ENCODE data around the gene CSF2RB. TPM values are rescaled to one million over a fixed set of nuclear protein-coding genes. Genes with fewer than 3 reads are reported as not detected.

CSF2RB gene
- total and polyA plus RNA-seq, 3 experiments from 2014 or later, result 0.09 to 0.20 (median 0.13) TPM

GRCh38 chr22:36916034-36916433 lies 2.6 kb downstream of the CSF2RB start:
- Mint-ChIP-seq H3K27ac (no peak overlapping the region), H3K4me3 (no peak overlapping the region), H3K9me3 (peaks cover 0 to 2% (median 0%) of the 10 kb centered on the region in 5 donors), H3K36me3 (no peaks in the 10 kb centered on the region), H3K27me3 (peaks cover 12 to 59% of the 10 kb centered on the region in 2 donors), H3K4me1 (no peaks in the 10 kb centered on the region)
- H3K9me3 ChIP-seq (ENCODE audit: low read length), result no peaks in the 10 kb centered on the region
- H3K27me3 ChIP-seq (ENCODE audit: insufficient read depth, low read length, poor library complexity, severe bottlenecking), result no peaks in the 10 kb centered on the region
- no peak overlapping the region for H3K4me3 ChIP-seq (ENCODE audit: low read length)
- POLR2A ChIA-PET, result no interaction called here
- CTCF ChIA-PET, result no interaction called here
- H3K27ac ChIP-seq (ENCODE audit: low read depth, low read length), result no peak overlapping the region
- no peaks in the 10 kb centered on the region for H3K4me1 ChIP-seq (ENCODE audit: insufficient read depth, low read length)
- no peak for DNase-seq
- H3K36me3 ChIP-seq (ENCODE audit: insufficient read depth, low read length), result no peaks in the 10 kb centered on the region

DNA sequence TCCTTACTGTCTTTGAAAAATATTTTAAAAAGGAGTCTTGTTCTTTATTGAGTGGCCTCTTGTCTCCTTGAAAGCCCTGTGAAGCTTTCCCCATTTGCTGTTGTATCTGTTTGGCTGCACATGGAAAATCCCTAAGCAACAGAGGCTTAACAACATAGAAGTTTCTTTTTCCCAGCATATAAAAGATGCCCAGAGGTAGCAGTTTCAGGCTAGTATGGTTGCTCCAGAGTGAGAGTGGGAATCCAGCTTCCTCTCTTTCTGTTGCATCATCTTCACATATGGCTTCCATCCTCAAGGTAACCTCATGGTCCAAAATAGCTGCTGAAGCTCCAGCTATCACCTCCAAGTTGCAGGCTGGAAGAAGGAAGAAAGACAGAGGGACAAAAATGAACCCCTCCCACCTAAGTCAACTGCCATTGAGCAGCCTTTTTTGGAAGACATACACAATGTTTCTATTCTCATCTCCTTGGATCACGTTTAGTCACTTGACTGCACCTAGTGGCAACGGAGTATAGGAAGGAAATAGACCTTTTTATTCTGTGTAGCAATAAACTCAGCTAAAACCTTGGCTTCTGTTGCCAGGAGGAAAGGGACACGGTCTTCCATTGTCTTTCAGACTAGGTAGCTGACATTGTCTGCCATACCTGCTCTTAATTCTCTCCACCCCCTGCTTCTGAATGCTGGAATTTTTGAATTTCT lies 5.3 kb downstream of the CSF2RB start:
- Mint-ChIP-seq H3K9me3 (peaks cover 0 to 2% (median 0%) of the 10 kb centered on the region in 5 donors), H3K27ac (no peak overlapping the region), H3K36me3 (no peaks in the 10 kb centered on the region), H3K27me3 (peaks cover 16 to 43% of the 10 kb centered on the region in 2 donors), H3K4me1 (no peaks in the 10 kb centered on the region), H3K4me3 (no peak overlapping the region)
- Histone ChIP-seq H3K36me3 (ENCODE audit: insufficient read depth, low read length) (no peaks in the 10 kb centered on the region), H3K27me3 (ENCODE audit: insufficient read depth, low read length, poor library complexity, severe bottlenecking) (no peaks in the 10 kb centered on the region), H3K4me1 (ENCODE audit: insufficient read depth, low read length) (no peaks in the 10 kb centered on the region), H3K9me3 (ENCODE audit: low read length) (no peaks in the 10 kb centered on the region), H3K4me3 (ENCODE audit: low read length) (no peak overlapping the region), H3K27ac (ENCODE audit: low read depth, low read length) (no peak overlapping the region)
- ChIA-PET CTCF (no interaction called here), POLR2A (no interaction called here)
- DNase-seq, result no peak

- Mint-ChIP-seq H3K27me3 (peaks cover 21 to 50% of the 10 kb centered on the region in 2 donors), H3K9me3 (peaks cover 0 to 2% (median 0%) of the 10 kb centered on the region in 5 donors), H3K4me3 (no peak overlapping the region), H3K4me1 (no peaks in the 10 kb centered on the region), H3K27ac (no peak overlapping the region), H3K36me3 (peaks cover 0 to 5% (median 0%) of the 10 kb centered on the region in 3 donors)
- ChIA-PET CTCF (no interaction called here), POLR2A (no interaction called here)
- Histone ChIP-seq H3K4me3 (ENCODE audit: low read length) (no peak overlapping the region), H3K9me3 (ENCODE audit: low read length) (no peaks in the 10 kb centered on the region), H3K27me3 (ENCODE audit: insufficient read depth, low read length, poor library complexity, severe bottlenecking) (no peaks in the 10 kb centered on the region), H3K27ac (ENCODE audit: low read depth, low read length) (no peak overlapping the region), H3K36me3 (ENCODE audit: insufficient read depth, low read length) (no peaks in the 10 kb centered on the region), H3K4me1 (ENCODE audit: insufficient read depth, low read length) (no peaks in the 10 kb centered on the region)
- DNase-seq, result no peak
These were observed 8.1 kb downstream of the CSF2RB start for GRCh38 chr22:36921309-36922104.

- Histone ChIP-seq H3K9me3 (ENCODE audit: low read length) (no peaks in the 10 kb centered on the region), H3K36me3 (ENCODE audit: insufficient read depth, low read length) (no peaks in the 10 kb centered on the region), H3K27ac (ENCODE audit: low read depth, low read length) (no peak overlapping the region), H3K27me3 (ENCODE audit: insufficient read depth, low read length, poor library complexity, severe bottlenecking) (no peaks in the 10 kb centered on the region), H3K4me3 (ENCODE audit: low read length) (no peak overlapping the region), H3K4me1 (ENCODE audit: insufficient read depth, low read length) (no peaks in the 10 kb centered on the region)
- H3K4me1 Mint-ChIP-seq, result no peaks in the 10 kb centered on the region
- ChIA-PET POLR2A (no interaction called here), CTCF (no interaction called here)
- no peak overlapping the region for H3K27ac Mint-ChIP-seq
- no peak overlapping the region for H3K4me3 Mint-ChIP-seq
- H3K27me3 Mint-ChIP-seq, result peaks cover 18 to 50% of the 10 kb centered on the region in 2 donors
- peaks cover 0 to 2% (median 0%) of the 10 kb centered on the region in 5 donors for H3K9me3 Mint-ChIP-seq
- H3K36me3 Mint-ChIP-seq, result peaks cover 0 to 5% (median 0%) of the 10 kb centered on the region in 3 donors
- DNase-seq, result no peak
These were observed 8.7 kb downstream of the CSF2RB start for GRCh38 chr22:36922105-36922608.

- Histone ChIP-seq H3K36me3 (ENCODE audit: insufficient read depth, low read length) (no peaks in the 10 kb centered on the region), H3K4me3 (ENCODE audit: low read length) (no peak overlapping the region), H3K4me1 (ENCODE audit: insufficient read depth, low read length) (no peaks in the 10 kb centered on the region), H3K27me3 (ENCODE audit: insufficient read depth, low read length, poor library complexity, severe bottlenecking) (no peaks in the 10 kb centered on the region), H3K9me3 (ENCODE audit: low read length) (no peaks in the 10 kb centered on the region), H3K27ac (ENCODE audit: low read depth, low read length) (no peak overlapping the region)
- CTCF ChIA-PET, result no interaction called here
- peaks cover 0 to 2% (median 0%) of the 10 kb centered on the region in 5 donors for H3K9me3 Mint-ChIP-seq
- POLR2A ChIA-PET, result no interaction called here
- H3K27ac Mint-ChIP-seq, result no peak overlapping the region
- H3K4me1 Mint-ChIP-seq, result no peaks in the 10 kb centered on the region
- H3K4me3 Mint-ChIP-seq, result no peak overlapping the region
- no peak for DNase-seq
- H3K36me3 Mint-ChIP-seq, result peaks cover 0 to 5% (median 0%) of the 10 kb centered on the region in 3 donors
- peaks cover 17 to 53% of the 10 kb centered on the region in 2 donors for H3K27me3 Mint-ChIP-seq
These were observed 9.3 kb downstream of the CSF2RB start for GRCh38 chr22:36922711-36923110.

- DNase-seq, result no peak
- peaks cover 0 to 5% (median 0%) of the 10 kb centered on the region in 3 donors for H3K36me3 Mint-ChIP-seq
- no peaks in the 10 kb centered on the region for H3K9me3 ChIP-seq (ENCODE audit: low read length)
- no peaks in the 10 kb centered on the region for H3K36me3 ChIP-seq (ENCODE audit: insufficient read depth, low read length)
- H3K4me1 Mint-ChIP-seq, result no peaks in the 10 kb centered on the region
- H3K4me3 ChIP-seq (ENCODE audit: low read length), result no peak overlapping the region
- ChIA-PET CTCF (no interaction called here), POLR2A (no interaction called here)
- peaks cover 19 to 53% of the 10 kb centered on the region in 2 donors for H3K27me3 Mint-ChIP-seq
- peaks cover 0 to 2% (median 0%) of the 10 kb centered on the region in 5 donors for H3K9me3 Mint-ChIP-seq
- H3K4me3 Mint-ChIP-seq, result no peak overlapping the region
- H3K27ac ChIP-seq (ENCODE audit: low read depth, low read length), result no peak overlapping the region
- no peaks in the 10 kb centered on the region for H3K27me3 ChIP-seq (ENCODE audit: insufficient read depth, low read length, poor library complexity, severe bottlenecking)
- no peak overlapping the region for H3K27ac Mint-ChIP-seq
- no peaks in the 10 kb centered on the region for H3K4me1 ChIP-seq (ENCODE audit: insufficient read depth, low read length)
These were observed 9.8 kb downstream of the CSF2RB start for GRCh38 chr22:36923131-36923788.

- CTCF ChIA-PET, result interaction anchor here (1.0 kb wide), 1 partner anchor 68 kb away, joined by 3 read pairs; no protein-coding TSS in a partner anchor
- Histone ChIP-seq H3K9me3 (ENCODE audit: low read length) (no peaks in the 10 kb centered on the region), H3K27ac (ENCODE audit: low read depth, low read length) (no peak overlapping the region), H3K4me1 (ENCODE audit: insufficient read depth, low read length) (no peaks in the 10 kb centered on the region), H3K27me3 (ENCODE audit: insufficient read depth, low read length, poor library complexity, severe bottlenecking) (no peaks in the 10 kb centered on the region), H3K36me3 (ENCODE audit: insufficient read depth, low read length) (no peaks in the 10 kb centered on the region), H3K4me3 (ENCODE audit: low read length) (no peak overlapping the region)
- DNase-seq, result no peak
- Mint-ChIP-seq H3K27me3 (peaks cover 21 to 53% of the 10 kb centered on the region in 2 donors), H3K9me3 (peaks cover 0 to 2% (median 0%) of the 10 kb centered on the region in 5 donors), H3K4me3 (no peak overlapping the region), H3K4me1 (no peaks in the 10 kb centered on the region), H3K36me3 (peaks cover 0 to 5% (median 0%) of the 10 kb centered on the region in 3 donors), H3K27ac (peak overlapping the region in 1 of 8 donors; percentile 51)
- POLR2A ChIA-PET, result no interaction called here
These were observed 10.8 kb downstream of the CSF2RB start for GRCh38 chr22:36924151-36924698.

All from CD8-positive, alpha-beta memory T cell (primary cell).